ENCODE results near the gene HAT1.
"Not testable (repeated sequence)": the region's sequence is repeated elsewhere in the genome, so short reads cannot be mapped to it uniquely, and the experiment has no call there.

Gene HAT1

GRCh38 chr2:171922230-171923022 lies at the start of gene HAT1:
HAT1 (plus strand) TSS chr2:171922461; CDS start chr2:171922501, 40 bp downstream.
- peak; percentile 97 for DNase-seq (ENCODE audit: low spot score)
- FAIRE-seq, result no peak

- FAIRE-seq, result no peak
- no peak for DNase-seq (ENCODE audit: low spot score)
Measured at GRCh38 chr2:171874517-171874916, 47.7 kb upstream of the HAT1 start.

GRCh38 chr2:171874963-171875362 lies 47.3 kb upstream of the HAT1 start:
- DNase-seq (ENCODE audit: low spot score) (no peak), FAIRE-seq (no peak)

GRCh38 chr2:171878481-171878993 lies 43.7 kb upstream of the HAT1 start:
- FAIRE-seq, result no peak
- DNase-seq (ENCODE audit: low spot score), result no peak

GRCh38 chr2:171879865-171880264 lies 42.4 kb upstream of the HAT1 start:
- FAIRE-seq (no peak), DNase-seq (ENCODE audit: low spot score) (no peak)

- FAIRE-seq (no peak), DNase-seq (ENCODE audit: low spot score) (no peak)
Measured at GRCh38 chr2:171880774-171881173, 41.5 kb upstream of the HAT1 start.

- FAIRE-seq (no peak), DNase-seq (ENCODE audit: low spot score) (no peak)
Measured at GRCh38 chr2:171882089-171882769, 40.0 kb upstream of the HAT1 start.

- no peak for FAIRE-seq
- no peak for DNase-seq (ENCODE audit: low spot score)
Measured at GRCh38 chr2:171883275-171883893, 38.9 kb upstream of the HAT1 start.

- FAIRE-seq (no peak), DNase-seq (ENCODE audit: low spot score) (no peak)
Measured at GRCh38 chr2:171889333-171889732, 32.9 kb upstream of the HAT1 start.

- no peak for DNase-seq (ENCODE audit: low spot score)
- no peak for FAIRE-seq
Measured at GRCh38 chr2:171889808-171890207, 32.5 kb upstream of the HAT1 start.

- FAIRE-seq (no peak), DNase-seq (ENCODE audit: low spot score) (no peak)
Measured at GRCh38 chr2:171893196-171893823, 29.0 kb upstream of the HAT1 start.

GRCh38 chr2:171893824-171894611 lies 28.2 kb upstream of the HAT1 start, which contains the start of gene SLC25A12:
SLC25A12 (minus strand) TSS chr2:171894244; CDS start chr2:171894214, 30 bp downstream.
- FAIRE-seq, result no peak
- peak; percentile 93 for DNase-seq (ENCODE audit: low spot score)

- FAIRE-seq, result no peak
- DNase-seq (ENCODE audit: low spot score), result no peak
Measured at GRCh38 chr2:171894612-171894947, 27.7 kb upstream of the HAT1 start.

GRCh38 chr2:171895786-171896185 lies 26.5 kb upstream of the HAT1 start:
- FAIRE-seq, result no peak

GRCh38 chr2:171899623-171900282 lies 22.5 kb upstream of the HAT1 start:
- not testable (repeated sequence) for FAIRE-seq; DNase-seq (ENCODE audit: low spot score)

More at GRCh38 chr2:171895786-171896185, 26.5 kb upstream of the HAT1 start:
- DNase-seq (ENCODE audit: low spot score), result no peak

- FAIRE-seq, result no peak
- no peak for DNase-seq (ENCODE audit: low spot score)
Measured at GRCh38 chr2:171902840-171903420, 19.3 kb upstream of the HAT1 start.

GRCh38 chr2:171908235-171908634 lies 14.0 kb upstream of the HAT1 start:
- no peak for FAIRE-seq
- DNase-seq (ENCODE audit: low spot score), result no peak

GRCh38 chr2:171909266-171909665 lies 13.0 kb upstream of the HAT1 start:
- no peak for DNase-seq (ENCODE audit: low spot score)
- FAIRE-seq, result no peak

- DNase-seq (ENCODE audit: low spot score) (no peak), FAIRE-seq (no peak)
Measured at GRCh38 chr2:171910494-171910893, 11.8 kb upstream of the HAT1 start.

GRCh38 chr2:171913517-171913916 lies 8.7 kb upstream of the HAT1 start:
- no peak for FAIRE-seq
- DNase-seq (ENCODE audit: low spot score), result no peak

Measured in urothelium cell line (cell line).